ENCODE results near the gene C6orf120.

- TF ChIP-seq CTCF (IDR thresholded peaks at IDR 0.05; ENCODE audit: poor library complexity) (no peak), EZH2 (IDR thresholded peaks at IDR 0.05; ENCODE audit: borderline replicate concordance) (no peak)
These were observed 39.4 kb downstream of the C6orf120 start for GRCh38 chr6:169741344-169741743.
